Neural progenitor cell (in vitro differentiated cells): ENCODE data around the gene PRDM16.

Source experiments
- EZH2 ChIP-seq: fragments of 200-600 bp; sonication (generic); IDR thresholded peaks from 2 replicates; pipeline ENCODE4 v1.6.1; 2017; ENCODE audit warnings: antibody characterized with exemption, mild to moderate bottlenecking, moderate library complexity
- TF ChIP-seq, protein P1 (sequence below): fragments of 200-600 bp; sonication (generic); IDR thresholded peaks from 2 replicates; pipeline ENCODE4 v1.5.1; 2017; ENCODE audit warnings: antibody characterized with exemption, mild to moderate bottlenecking

DNA sequence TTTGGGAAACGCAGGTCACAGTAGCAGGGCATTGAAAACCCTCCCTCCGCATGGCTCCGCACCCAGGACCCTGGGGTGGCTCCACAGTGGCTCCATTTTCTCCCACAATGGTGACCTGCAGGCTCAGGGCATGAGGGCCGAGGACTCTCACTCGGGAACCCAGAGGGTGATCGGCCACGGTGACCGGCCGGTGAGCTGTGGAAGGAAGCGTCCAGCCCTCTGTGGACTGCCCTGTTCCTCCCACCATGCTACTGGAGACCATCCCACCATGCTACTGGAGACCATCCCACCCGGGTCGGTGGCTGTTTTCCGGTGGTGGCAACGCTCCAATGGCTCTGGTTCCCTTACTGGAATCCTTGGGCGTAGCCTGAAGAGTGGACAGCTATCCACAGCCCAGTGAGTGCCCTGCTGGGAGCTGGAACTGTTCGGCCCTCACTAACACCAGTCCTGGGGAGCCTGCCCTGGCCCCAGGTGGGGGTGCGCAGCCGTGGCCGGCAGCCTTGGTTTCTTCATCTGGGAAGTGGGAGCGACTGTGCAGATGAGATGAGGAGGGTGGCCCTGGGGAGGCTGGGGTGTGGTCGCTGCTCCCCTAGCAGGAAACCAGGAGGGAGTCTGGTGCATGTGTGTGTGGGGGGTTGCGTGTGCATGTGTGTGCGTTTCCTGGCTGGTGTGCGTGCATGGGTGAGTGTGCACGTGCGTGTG, 59.6 kb downstream of the PRDM16 start:
- TF ChIP-seq, protein P1, sequence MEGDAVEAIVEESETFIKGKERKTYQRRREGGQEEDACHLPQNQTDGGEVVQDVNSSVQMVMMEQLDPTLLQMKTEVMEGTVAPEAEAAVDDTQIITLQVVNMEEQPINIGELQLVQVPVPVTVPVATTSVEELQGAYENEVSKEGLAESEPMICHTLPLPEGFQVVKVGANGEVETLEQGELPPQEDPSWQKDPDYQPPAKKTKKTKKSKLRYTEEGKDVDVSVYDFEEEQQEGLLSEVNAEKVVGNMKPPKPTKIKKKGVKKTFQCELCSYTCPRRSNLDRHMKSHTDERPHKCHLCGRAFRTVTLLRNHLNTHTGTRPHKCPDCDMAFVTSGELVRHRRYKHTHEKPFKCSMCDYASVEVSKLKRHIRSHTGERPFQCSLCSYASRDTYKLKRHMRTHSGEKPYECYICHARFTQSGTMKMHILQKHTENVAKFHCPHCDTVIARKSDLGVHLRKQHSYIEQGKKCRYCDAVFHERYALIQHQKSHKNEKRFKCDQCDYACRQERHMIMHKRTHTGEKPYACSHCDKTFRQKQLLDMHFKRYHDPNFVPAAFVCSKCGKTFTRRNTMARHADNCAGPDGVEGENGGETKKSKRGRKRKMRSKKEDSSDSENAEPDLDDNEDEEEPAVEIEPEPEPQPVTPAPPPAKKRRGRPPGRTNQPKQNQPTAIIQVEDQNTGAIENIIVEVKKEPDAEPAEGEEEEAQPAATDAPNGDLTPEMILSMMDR: no peak
- no peak for TF ChIP-seq EZH2
